Endothelial cell (in vitro differentiated cells): ENCODE results near the gene RERE. TPM values are rescaled to one million over a fixed set of nuclear protein-coding genes. Genes with fewer than 3 reads are reported as not detected.
A peak's percentile ranks its signal among the peaks of the same experiment; 100 is the strongest.
"Not testable (repeated sequence)": the region's sequence is repeated elsewhere in the genome, so short reads cannot be mapped to it uniquely, and the experiment has no call there.

Experiments used
- DNase-seq: peaks from one replicate; pipeline ENCODE4 v3.0.0; 2021; ENCODE audit warnings: low spot score
- H3K27ac Mint-ChIP-seq: one replicate; pipeline ENCODE4 v1.8.0; 2021; ENCODE audit warnings: mixed read lengths, inconsistent platforms; ENCODE audit not compliant: unreplicated experiment
- H3K27me3 Mint-ChIP-seq: one replicate; pipeline ENCODE4 v1.8.0; 2021; ENCODE audit warnings: mild to moderate bottlenecking, moderate library complexity, mixed read lengths, inconsistent platforms; ENCODE audit not compliant: unreplicated experiment
- H3K36me3 Mint-ChIP-seq: one replicate; pipeline ENCODE4 v1.8.0; 2021; ENCODE audit warnings: mild to moderate bottlenecking, low read depth, mixed read lengths, inconsistent platforms; ENCODE audit not compliant: unreplicated experiment
- H3K4me1 Mint-ChIP-seq: one replicate; pipeline ENCODE4 v1.8.0; 2021; ENCODE audit warnings: mild to moderate bottlenecking, mixed read lengths, inconsistent platforms; ENCODE audit not compliant: unreplicated experiment
- H3K4me3 Mint-ChIP-seq: one replicate; pipeline ENCODE4 v1.8.0; 2021; ENCODE audit warnings: mild to moderate bottlenecking, mixed read lengths, inconsistent platforms; ENCODE audit not compliant: unreplicated experiment
- H3K9me3 Mint-ChIP-seq: one replicate; pipeline ENCODE4 v1.8.0; 2021; ENCODE audit warnings: mixed read lengths, inconsistent platforms; ENCODE audit not compliant: unreplicated experiment
- total RNA-seq: library from RNA; stranded (reverse); fragmentation: NEBNext Ultra II Directional; extraction: Animal tissue kit (Norgen Biotek cat#: 25700); gene quantifications from one replicate; pipeline ENCODE4 v1.2.1, GENCODE V29; 2021; ENCODE audit not compliant: unreplicated experiment
- TF ChIP-seq, protein P1 (sequence below): fragments of 200-600 bp; sonication (generic); IDR thresholded peaks from one replicate; pipeline ENCODE4 v1.5.0; 2021; ENCODE audit warnings: antibody characterized with exemption; ENCODE audit not compliant: unreplicated experiment

The RERE gene
- total RNA-seq, 1 donor from 2014 or later: 115 TPM

DNA sequence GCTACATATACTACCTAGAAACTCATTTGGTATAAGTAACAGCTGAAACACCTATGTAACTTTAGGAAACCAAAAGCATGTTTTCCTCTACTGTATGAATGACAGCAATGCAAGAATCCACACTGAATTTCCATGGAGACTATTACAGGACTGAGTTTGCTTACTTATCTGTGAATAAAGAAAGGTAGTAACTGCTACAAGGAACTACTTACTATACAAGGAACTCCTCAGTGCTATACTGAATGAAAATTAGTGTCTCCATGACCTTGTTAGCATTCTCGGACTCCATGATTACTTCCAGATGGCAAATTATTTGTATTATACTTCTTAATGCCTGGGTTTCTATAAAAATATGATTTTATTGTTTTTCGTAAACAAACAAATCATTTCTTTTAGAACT is 198.0 kb downstream of the RERE start:
- H3K27me3 Mint-ChIP-seq, H3K9me3 Mint-ChIP-seq, H3K27ac Mint-ChIP-seq, H3K36me3 Mint-ChIP-seq, H3K4me3 Mint-ChIP-seq, DNase-seq: not testable (repeated sequence)
- peaks cover 15% of the 10 kb centered on the region for H3K4me1 Mint-ChIP-seq

DNA sequence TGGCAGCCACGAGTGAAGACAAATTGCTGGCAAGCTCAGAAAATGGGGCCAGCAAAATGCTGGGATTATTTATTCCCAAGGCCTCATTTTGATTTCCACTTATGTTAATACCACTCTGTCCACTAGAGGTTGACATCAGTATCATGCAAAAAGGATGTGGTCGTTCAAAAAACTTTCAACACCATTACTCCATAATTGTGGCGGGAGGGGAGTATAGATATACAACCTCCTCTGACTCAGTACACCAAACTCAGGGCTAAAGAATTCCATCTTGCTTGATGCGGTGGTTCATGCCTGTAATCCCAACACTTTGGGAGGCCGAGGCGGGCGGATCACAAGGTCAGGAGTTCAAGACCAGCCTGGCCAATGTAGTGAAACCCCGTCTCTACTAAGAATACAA is 200.6 kb downstream of the RERE start:
- not testable (repeated sequence) for H3K4me3 Mint-ChIP-seq, H3K27me3 Mint-ChIP-seq, DNase-seq, H3K27ac Mint-ChIP-seq, H3K9me3 Mint-ChIP-seq
- Mint-ChIP-seq H3K4me1 (peaks cover 15% of the 10 kb centered on the region), H3K36me3 (peaks cover 12% of the 10 kb centered on the region)

DNA sequence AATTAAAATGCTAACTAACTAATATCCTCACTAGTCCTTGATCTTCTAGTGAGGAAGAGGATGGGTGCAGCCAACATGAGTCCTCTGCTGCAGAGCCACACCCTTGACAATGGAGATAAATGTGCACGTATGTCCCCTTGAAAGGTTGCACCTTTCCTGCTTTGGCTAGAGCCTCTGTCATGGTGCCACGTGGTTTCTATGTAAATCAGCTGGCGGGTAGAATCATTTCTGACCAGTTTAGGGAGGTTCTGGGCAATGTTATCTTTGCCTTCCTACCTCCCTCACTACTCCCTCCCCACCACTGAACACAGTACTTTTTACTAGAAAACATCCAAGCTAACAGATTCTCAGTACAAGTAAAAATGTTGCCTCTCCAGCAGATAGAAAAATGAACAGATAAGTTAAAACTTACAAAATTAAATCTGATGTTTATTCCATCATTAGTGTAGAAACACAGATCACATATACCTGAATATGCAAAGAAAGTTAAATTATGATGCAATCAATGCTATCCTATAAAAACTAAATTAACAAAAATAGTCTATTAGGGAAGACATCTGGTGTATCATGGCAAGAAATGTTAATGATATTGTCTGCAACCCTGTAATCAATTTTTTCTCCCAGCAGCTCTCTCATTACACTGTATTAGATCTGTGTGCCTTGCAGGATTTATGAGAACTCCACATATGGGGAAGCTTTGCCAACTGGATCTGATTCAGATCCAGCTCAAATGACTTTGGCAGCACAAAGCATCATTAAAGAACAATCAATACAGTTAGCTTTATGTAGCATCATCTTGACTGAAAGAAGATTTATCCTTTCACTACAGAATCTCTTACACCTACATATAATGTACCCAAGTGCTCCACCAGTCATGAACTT is 205.6 kb downstream of the RERE start:
- H3K27ac Mint-ChIP-seq, DNase-seq, H3K4me1 Mint-ChIP-seq, H3K27me3 Mint-ChIP-seq, H3K9me3 Mint-ChIP-seq, H3K4me3 Mint-ChIP-seq: not testable (repeated sequence)
- H3K36me3 Mint-ChIP-seq: peaks cover 16% of the 10 kb centered on the region

DNA sequence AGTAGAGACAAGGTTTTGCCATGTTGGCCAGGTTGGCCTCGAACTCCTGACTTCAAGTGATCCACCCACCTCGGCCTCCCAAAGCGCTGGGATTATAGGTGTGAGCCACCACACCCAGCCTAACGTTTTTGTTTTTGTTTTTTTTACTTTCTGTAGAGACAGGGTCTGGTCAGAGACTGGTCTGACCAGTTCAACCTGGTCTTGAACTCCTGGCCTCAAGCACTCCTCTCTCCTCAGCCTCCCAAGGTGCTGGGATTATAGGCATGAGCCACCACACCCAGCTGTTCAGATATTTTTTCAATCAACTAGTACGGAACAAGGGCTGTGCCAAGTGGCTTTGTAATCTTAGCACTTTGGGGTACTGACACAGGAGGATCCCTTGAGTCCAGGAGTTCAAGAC is 209.5 kb downstream of the RERE start:
- peaks cover 14% of the 10 kb centered on the region for H3K36me3 Mint-ChIP-seq
- TF ChIP-seq, protein P1, sequence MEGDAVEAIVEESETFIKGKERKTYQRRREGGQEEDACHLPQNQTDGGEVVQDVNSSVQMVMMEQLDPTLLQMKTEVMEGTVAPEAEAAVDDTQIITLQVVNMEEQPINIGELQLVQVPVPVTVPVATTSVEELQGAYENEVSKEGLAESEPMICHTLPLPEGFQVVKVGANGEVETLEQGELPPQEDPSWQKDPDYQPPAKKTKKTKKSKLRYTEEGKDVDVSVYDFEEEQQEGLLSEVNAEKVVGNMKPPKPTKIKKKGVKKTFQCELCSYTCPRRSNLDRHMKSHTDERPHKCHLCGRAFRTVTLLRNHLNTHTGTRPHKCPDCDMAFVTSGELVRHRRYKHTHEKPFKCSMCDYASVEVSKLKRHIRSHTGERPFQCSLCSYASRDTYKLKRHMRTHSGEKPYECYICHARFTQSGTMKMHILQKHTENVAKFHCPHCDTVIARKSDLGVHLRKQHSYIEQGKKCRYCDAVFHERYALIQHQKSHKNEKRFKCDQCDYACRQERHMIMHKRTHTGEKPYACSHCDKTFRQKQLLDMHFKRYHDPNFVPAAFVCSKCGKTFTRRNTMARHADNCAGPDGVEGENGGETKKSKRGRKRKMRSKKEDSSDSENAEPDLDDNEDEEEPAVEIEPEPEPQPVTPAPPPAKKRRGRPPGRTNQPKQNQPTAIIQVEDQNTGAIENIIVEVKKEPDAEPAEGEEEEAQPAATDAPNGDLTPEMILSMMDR: no peak
- H3K9me3 Mint-ChIP-seq: no peaks in the 10 kb centered on the region
- DNase-seq: no peak
- H3K27me3 Mint-ChIP-seq: no peaks in the 10 kb centered on the region
- H3K4me1 Mint-ChIP-seq: peaks cover 12% of the 10 kb centered on the region
- H3K4me3 Mint-ChIP-seq: no peak overlapping the region
- H3K27ac Mint-ChIP-seq: no peak overlapping the region

DNA sequence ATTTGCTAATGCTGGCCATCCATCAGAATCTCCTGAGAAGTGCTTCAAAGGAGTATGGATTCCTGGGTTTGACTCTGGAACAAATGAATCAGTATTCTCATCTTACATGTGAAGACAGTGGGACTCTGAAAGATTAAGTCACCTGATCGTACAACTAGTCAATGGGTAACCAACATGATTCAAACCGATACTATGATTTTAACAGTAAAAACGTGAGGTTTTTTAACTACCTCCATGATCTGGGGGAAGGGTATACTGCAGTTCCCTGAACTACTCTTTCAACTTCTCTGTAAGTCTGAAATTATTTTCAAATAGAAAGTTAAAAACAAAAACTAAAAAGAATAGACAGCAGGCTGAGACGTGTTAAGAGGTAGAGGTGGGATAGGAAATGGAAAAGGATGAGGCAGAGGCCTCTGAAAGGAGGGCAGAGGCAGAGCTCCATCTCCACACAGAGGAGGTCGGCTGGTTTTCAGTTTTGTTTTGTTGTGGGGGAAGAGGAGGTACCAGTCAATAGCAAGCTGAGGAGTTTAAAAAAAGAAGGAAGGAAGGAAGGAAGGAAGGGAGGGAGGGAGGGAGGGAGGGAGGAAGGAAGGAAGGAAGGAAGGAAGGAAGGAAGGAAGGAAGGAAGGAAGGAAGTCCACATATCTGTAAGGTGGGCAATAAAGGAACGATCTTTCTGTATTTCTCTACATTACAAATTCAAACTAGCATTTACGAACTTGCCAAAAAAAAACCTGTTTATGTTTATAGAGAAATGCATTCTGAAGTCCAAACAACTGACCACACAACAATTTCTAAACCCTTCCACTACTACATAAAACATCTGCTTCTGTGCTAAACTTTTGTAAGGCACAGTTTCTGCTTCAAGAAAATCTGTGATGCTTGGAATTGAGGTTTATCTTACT is 213.1 kb downstream of the RERE start:
- H3K27me3 Mint-ChIP-seq: peaks cover 5% of the 10 kb centered on the region
- H3K4me1 Mint-ChIP-seq: peaks cover 19% of the 10 kb centered on the region
- H3K27ac Mint-ChIP-seq: peak overlapping the region; percentile 42
- peaks cover 11% of the 10 kb centered on the region for H3K36me3 Mint-ChIP-seq
- H3K9me3 Mint-ChIP-seq: no peaks in the 10 kb centered on the region
- H3K4me3 Mint-ChIP-seq: no peak overlapping the region
- TF ChIP-seq, protein P1: no peak
- no peak for DNase-seq

DNA sequence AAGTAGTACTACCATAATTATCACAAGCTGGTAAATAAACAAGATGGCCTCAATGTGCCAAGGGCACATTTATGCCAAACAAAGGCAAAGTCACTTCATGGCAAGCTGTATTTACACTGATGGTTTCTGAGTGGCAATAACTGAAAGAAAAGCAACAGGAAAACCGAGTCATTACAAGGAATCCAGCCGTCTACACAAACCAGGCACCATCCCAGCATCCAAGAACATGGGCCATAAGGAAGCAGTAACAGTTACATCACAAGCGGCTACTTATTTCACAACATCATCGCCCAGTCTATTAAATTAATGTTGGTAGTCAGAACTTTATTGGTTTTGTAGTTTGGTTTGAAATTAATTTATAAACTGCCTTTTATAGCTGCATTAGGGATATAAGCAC is 214.2 kb downstream of the RERE start:
- Mint-ChIP-seq H3K4me1 (peaks cover 30% of the 10 kb centered on the region), H3K4me3 (no peak overlapping the region), H3K36me3 (peaks cover 11% of the 10 kb centered on the region), H3K27me3 (peaks cover 5% of the 10 kb centered on the region), H3K27ac (no peak overlapping the region), H3K9me3 (no peaks in the 10 kb centered on the region)
- DNase-seq: no peak
- TF ChIP-seq, protein P1: no peak
